Measurements from ENCODE around the gene KITLG. TPM values are rescaled to one million over a fixed set of nuclear protein-coding genes. Genes with fewer than 3 reads are reported as not detected.

KITLG gene
- total and polyA plus RNA-seq, 2 donors (not counting 1 experiment from before 2014, with no cell fraction given): not detected

DNA sequence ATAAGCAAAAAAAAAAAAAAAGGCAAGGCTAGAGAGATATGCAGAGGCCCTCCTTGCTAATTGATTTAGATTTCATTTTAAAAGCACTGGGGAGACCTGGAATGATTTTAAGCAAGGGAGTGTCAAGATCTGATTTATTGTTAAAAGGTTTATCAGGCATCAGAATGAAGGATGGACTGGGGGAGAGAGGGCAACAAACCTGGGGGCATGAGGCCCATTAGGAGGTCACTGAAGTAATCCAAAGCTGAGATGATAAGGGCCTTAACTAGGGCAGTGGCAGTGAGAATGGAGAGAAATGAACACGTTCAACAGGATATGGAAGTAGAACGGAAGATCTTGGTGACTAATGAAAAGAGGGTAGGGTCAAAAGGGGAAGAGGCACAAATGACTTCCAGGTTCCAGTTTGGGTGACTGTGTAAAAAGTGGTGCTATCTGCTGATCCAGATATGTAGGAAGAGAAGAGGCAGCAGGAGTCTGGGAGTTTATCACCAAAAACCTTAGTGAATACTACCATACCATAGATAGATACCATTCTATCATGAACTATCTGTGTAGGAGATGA lies 24.0 kb downstream of the KITLG start:
- no peak overlapping the region for H3K27ac Mint-ChIP-seq
- POLR2A ChIA-PET: no interaction called here
- no peaks in the 10 kb centered on the region for H3K27me3 Mint-ChIP-seq
- no peak for TF ChIP-seq CTCF (IDR thresholded peaks at IDR 0.05)
- no peak for TF ChIP-seq EZH2 (IDR thresholded peaks at IDR 0.05; ENCODE audit: borderline replicate concordance, insufficient read depth, low read depth, low read length, poor library complexity, severe bottlenecking)
- H3K4me3 Mint-ChIP-seq: no peak overlapping the region
- Histone ChIP-seq H3K4me2 (replicated peaks; ENCODE audit: low read depth, low read length, poor library complexity, severe bottlenecking) (no peak overlapping the region), H3K27ac (ENCODE audit: low read length in 2 of 2) (no peak overlapping the region), H2AFZ (ENCODE audit: insufficient read depth, low read depth, low read length, poor library complexity, severe bottlenecking) (no peak overlapping the region), H3K4me3 (ENCODE audit: control extremely low read depth in 1 of 5, extremely low read depth in 1 of 5, insufficient read depth in 1 of 5, low read depth in 2 of 5, low read length in 4 of 5) (no peak overlapping the region), H3K27me3 (replicated peaks in 1 of 4; ENCODE audit: control extremely low read depth in 1 of 4, control insufficient read depth in 3 of 4, insufficient read depth in 4 of 4, low read length in 3 of 4) (no peaks in the 10 kb centered on the region), H3K9ac (ENCODE audit: low read length) (no peak overlapping the region), H4K20me1 (ENCODE audit: control insufficient read depth, insufficient read depth, low read length, poor library complexity, severe bottlenecking) (no peaks in the 10 kb centered on the region), H3K36me3 (replicated peaks in 1 of 2; ENCODE audit: control extremely low read depth in 1 of 2, control insufficient read depth in 1 of 2, extremely low read depth in 1 of 2, insufficient read depth in 2 of 2, low read length in 1 of 2) (no peaks in the 10 kb centered on the region), H3K79me2 (ENCODE audit: control insufficient read depth, insufficient read depth, low read length) (no peaks in the 10 kb centered on the region), H3K9me3 (ENCODE audit: control extremely low read depth in 1 of 3, control insufficient read depth in 2 of 3, insufficient read depth in 1 of 3, low read length in 2 of 3) (no peaks in the 10 kb centered on the region), H3K4me1 (ENCODE audit: control insufficient read depth in 2 of 2, insufficient read depth in 2 of 2, low read length in 2 of 2) (no peaks in the 10 kb centered on the region)
- ATAC-seq (ENCODE audit: low read depth): no peak
- 97% methylated on average over 2 of the region's 2 CpGs for WGBS (ENCODE audit: insufficient coverage)
- DNase-seq: no peak
- no peaks in the 10 kb centered on the region for H3K4me1 Mint-ChIP-seq
- CTCF ChIA-PET: no interaction called here
- no peaks in the 10 kb centered on the region for H3K9me3 Mint-ChIP-seq (ENCODE audit: insufficient read depth)
- intact Hi-C loops (cut with micrococcal nuclease): no loop called here

DNA sequence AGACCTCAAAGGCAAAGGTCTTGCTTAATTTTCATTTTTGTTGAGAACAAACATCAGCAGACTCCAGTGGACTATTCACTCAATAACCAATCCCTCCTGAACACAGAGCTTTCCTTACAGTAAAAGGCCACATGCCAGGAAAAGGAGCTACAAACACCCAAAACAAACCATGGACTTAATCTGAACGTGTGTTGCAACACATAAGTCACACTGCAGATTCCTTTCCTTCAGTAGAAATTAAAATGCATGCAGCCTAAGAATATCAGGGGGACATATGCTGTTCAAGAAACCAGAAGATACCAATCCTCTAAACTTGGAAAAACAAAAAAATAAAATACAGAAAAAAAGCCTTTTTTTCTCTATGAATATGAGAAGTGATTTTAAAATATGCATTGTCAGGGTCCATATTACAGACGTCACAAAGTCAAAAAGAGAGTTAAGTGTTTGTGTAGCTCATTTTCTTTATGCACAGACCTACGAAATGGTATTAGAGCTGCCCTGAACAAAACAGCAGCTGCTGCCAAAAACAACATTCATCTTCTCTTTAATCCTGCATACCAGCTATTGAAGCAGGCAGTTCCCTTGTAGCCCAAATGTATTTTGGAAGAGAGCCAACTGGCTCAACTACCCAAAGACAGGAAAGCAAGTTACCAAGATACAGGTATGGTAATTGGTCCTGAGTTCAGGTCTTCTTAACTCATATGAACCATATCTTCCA lies 26.2 kb downstream of the KITLG start:
- no peak overlapping the region for H3K27ac Mint-ChIP-seq
- H3K4me1 Mint-ChIP-seq: no peaks in the 10 kb centered on the region
- H3K9me3 ChIP-seq (ENCODE audit: control extremely low read depth in 1 of 3, control insufficient read depth in 2 of 3, insufficient read depth in 1 of 3, low read length in 2 of 3): no peaks in the 10 kb centered on the region
- H3K9me3 Mint-ChIP-seq (ENCODE audit: insufficient read depth): no peaks in the 10 kb centered on the region
- H3K79me2 ChIP-seq (ENCODE audit: control insufficient read depth, insufficient read depth, low read length): no peaks in the 10 kb centered on the region
- CTCF ChIA-PET: no interaction called here
- intact Hi-C loops (cut with micrococcal nuclease): no loop called here
- H3K4me3 ChIP-seq (ENCODE audit: control extremely low read depth in 1 of 5, extremely low read depth in 1 of 5, insufficient read depth in 1 of 5, low read depth in 2 of 5, low read length in 4 of 5): no peak overlapping the region
- H3K27me3 ChIP-seq (replicated peaks in 1 of 4; ENCODE audit: control extremely low read depth in 1 of 4, control insufficient read depth in 3 of 4, insufficient read depth in 4 of 4, low read length in 3 of 4): no peaks in the 10 kb centered on the region
- H3K4me3 Mint-ChIP-seq: no peak overlapping the region
- H4K20me1 ChIP-seq (ENCODE audit: control insufficient read depth, insufficient read depth, low read length, poor library complexity, severe bottlenecking): no peaks in the 10 kb centered on the region
- no peak overlapping the region for H3K27ac ChIP-seq (ENCODE audit: low read length in 2 of 2)
- POLR2A ChIA-PET: no interaction called here
- DNase-seq: no peak
- H2AFZ ChIP-seq (ENCODE audit: insufficient read depth, low read depth, low read length, poor library complexity, severe bottlenecking): no peak overlapping the region
- H3K36me3 ChIP-seq (replicated peaks in 1 of 2; ENCODE audit: control extremely low read depth in 1 of 2, control insufficient read depth in 1 of 2, extremely low read depth in 1 of 2, insufficient read depth in 2 of 2, low read length in 1 of 2): no peaks in the 10 kb centered on the region
- ATAC-seq (ENCODE audit: low read depth): no peak
- no peak overlapping the region for H3K9ac ChIP-seq (ENCODE audit: low read length)
- no peaks in the 10 kb centered on the region for H3K27me3 Mint-ChIP-seq
- no peak overlapping the region for H3K4me2 ChIP-seq (replicated peaks; ENCODE audit: low read depth, low read length, poor library complexity, severe bottlenecking)
- H3K4me1 ChIP-seq (ENCODE audit: control insufficient read depth in 2 of 2, insufficient read depth in 2 of 2, low read length in 2 of 2): no peaks in the 10 kb centered on the region
- TF ChIP-seq CTCF (IDR thresholded peaks at IDR 0.05): no peak
- TF ChIP-seq EZH2 (IDR thresholded peaks at IDR 0.05; ENCODE audit: borderline replicate concordance, insufficient read depth, low read depth, low read length, poor library complexity, severe bottlenecking): no peak
- WGBS (ENCODE audit: insufficient coverage): 83% methylated on average over 2 of the region's 3 CpGs
